H9 (cell line): ENCODE results near the gene S100P. TPM values are rescaled to one million over a fixed set of nuclear protein-coding genes. Genes with fewer than 3 reads are reported as not detected.

Experiments used
- DNase-seq: peaks from one replicate; pipeline ENCODE4 v3.0.0-alpha.2; 2017
- H2AFZ ChIP-seq: one replicate; pipeline ENCODE4 v1.6.1; 2013; ENCODE audit warnings: mild to moderate bottlenecking, low read length, control low read depth, moderate library complexity
- H2AK5ac ChIP-seq: 2 replicates; pipeline ENCODE4 v1.6.1; 2013; ENCODE audit warnings: low read length, control low read depth, mixed read lengths; ENCODE audit not compliant: insufficient read length
- H2BK120ac ChIP-seq: one replicate; pipeline ENCODE4 v1.6.1; 2013; ENCODE audit warnings: low read depth, mild to moderate bottlenecking, low read length, control low read depth, inconsistent platforms; ENCODE audit not compliant: poor library complexity, severe bottlenecking
- H2BK12ac ChIP-seq: 2 replicates; pipeline ENCODE4 v1.6.1; 2013; ENCODE audit warnings: low read length, control low read depth, mixed read lengths, low read depth; ENCODE audit not compliant: insufficient read length
- H2BK15ac ChIP-seq: 2 replicates; pipeline ENCODE4 v1.6.1; 2013; ENCODE audit warnings: low read depth, low read length, control low read depth
- H2BK20ac ChIP-seq: one replicate; pipeline ENCODE4 v1.6.1; 2013; ENCODE audit warnings: low read depth, mild to moderate bottlenecking, low read length, control low read depth, inconsistent platforms; ENCODE audit not compliant: poor library complexity, severe bottlenecking
- H2BK5ac ChIP-seq: 2 replicates; pipeline ENCODE4 v1.6.1; 2013; ENCODE audit warnings: low read length, control low read depth, mixed read lengths; ENCODE audit not compliant: insufficient read length
- H3K14ac ChIP-seq: 2 replicates; pipeline ENCODE4 v1.6.1; 2013; ENCODE audit warnings: low read length, control low read depth; ENCODE audit not compliant: insufficient read depth
- H3K18ac ChIP-seq: 2 replicates; pipeline ENCODE4 v1.6.1; 2013; ENCODE audit warnings: low read depth, mild to moderate bottlenecking, mixed read lengths, low read length, control low read depth; ENCODE audit not compliant: insufficient read length
- H3K23ac ChIP-seq: 2 replicates; pipeline ENCODE4 v1.6.1; 2013; ENCODE audit warnings: low read length, control low read depth, mixed read lengths, low read depth; ENCODE audit not compliant: insufficient read length
- H3K23me2 ChIP-seq: 2 replicates; pipeline ENCODE4 v1.6.1; 2013; ENCODE audit warnings: low read depth, mild to moderate bottlenecking, mixed read lengths, low read length, control low read depth; ENCODE audit not compliant: insufficient read length, poor library complexity, severe bottlenecking
- H3K27ac ChIP-seq: 2 replicates; pipeline ENCODE4 v1.5.1; 2013; ENCODE audit warnings: low read length, control low read depth, mixed read lengths, low read depth; ENCODE audit not compliant: insufficient read length
- H3K27me3 ChIP-seq: 2 replicates; pipeline ENCODE4 v1.6.1; 2013; ENCODE audit warnings: low read length, control low read depth, inconsistent platforms; ENCODE audit not compliant: insufficient read depth
- H3K4ac ChIP-seq: 2 replicates; pipeline ENCODE4 v1.6.1; 2013; ENCODE audit warnings: low read depth, mild to moderate bottlenecking, control low read depth, inconsistent platforms, low read length, moderate library complexity
- H3K4me1 ChIP-seq: 2 replicates; pipeline ENCODE4 v1.6.1; 2013; ENCODE audit warnings: low read length, control low read depth, inconsistent platforms; ENCODE audit not compliant: insufficient read depth
- H3K4me2 ChIP-seq: 2 replicates; pipeline ENCODE4 v1.6.1; 2013; ENCODE audit warnings: low read length, control low read depth, mixed read lengths; ENCODE audit not compliant: insufficient read length, insufficient read depth
- H3K56ac ChIP-seq: 2 replicates; pipeline ENCODE4 v1.6.1; 2013; ENCODE audit warnings: low read depth, mild to moderate bottlenecking, mixed read lengths, low read length, control low read depth; ENCODE audit not compliant: insufficient read length
- H3K79me1 ChIP-seq: 2 replicates; pipeline ENCODE4 v1.6.1; 2013; ENCODE audit warnings: low read depth, mild to moderate bottlenecking, moderate library complexity, low read length, control low read depth, inconsistent platforms; ENCODE audit not compliant: insufficient read depth, poor library complexity, severe bottlenecking
- H3K79me2 ChIP-seq: 2 replicates; pipeline ENCODE4 v1.6.1; 2013; ENCODE audit warnings: low read length, control low read depth, inconsistent platforms; ENCODE audit not compliant: insufficient read depth
- H3K9ac ChIP-seq: 2 replicates; pipeline ENCODE4 v1.6.1; 2013; ENCODE audit warnings: low read length, control low read depth, mixed read lengths; ENCODE audit not compliant: insufficient read length; ENCODE audit errors: extremely low read depth
- H3K9me3 ChIP-seq: one replicate; pipeline ENCODE4 v1.6.1; 2013; ENCODE audit warnings: low read depth, low read length, inconsistent platforms; ENCODE audit not compliant: control insufficient read depth
- H3T11ph ChIP-seq: one replicate; pipeline ENCODE4 v1.6.1; 2013; ENCODE audit warnings: mild to moderate bottlenecking, low read length, control low read depth, inconsistent platforms
- H4K20me1 ChIP-seq: one replicate; pipeline ENCODE4 v1.6.1; 2013; ENCODE audit not compliant: control insufficient read depth, insufficient read length, insufficient read depth
- H4K5ac ChIP-seq: 2 replicates; pipeline ENCODE4 v1.6.1; 2013; ENCODE audit warnings: low read depth, mild to moderate bottlenecking, mixed read lengths, low read length, control low read depth; ENCODE audit not compliant: insufficient read length
- H4K8ac ChIP-seq: replicated peaks from 2 replicates; pipeline ENCODE4 v1.6.1; 2013; ENCODE audit warnings: low read length, control low read depth, mixed read lengths, low read depth; ENCODE audit not compliant: insufficient read length
- H4K91ac ChIP-seq: 2 replicates; pipeline ENCODE4 v1.6.1; 2013; ENCODE audit warnings: low read depth, mild to moderate bottlenecking, moderate library complexity, mixed read lengths, low read length, control low read depth; ENCODE audit not compliant: insufficient read length
- H3K27ac Mint-ChIP-seq, 3 experiments: 2 replicates in 2 of 3; 3 replicates in 1 of 3; pipeline ENCODE4 v1.8.0; 2020 to 2021; ENCODE audit warnings: mixed read lengths in 3 of 3, mild to moderate bottlenecking in 1 of 3, moderate library complexity in 1 of 3
- H3K27me3 Mint-ChIP-seq: 2 replicates; pipeline ENCODE4 v1.8.0; 2021; ENCODE audit warnings: low read depth, mild to moderate bottlenecking, moderate library complexity, mixed read lengths
- H3K36me3 Mint-ChIP-seq, 3 experiments: 2 replicates in 2 of 3; 3 replicates in 1 of 3; pipeline ENCODE4 v1.8.0; 2020 to 2021; ENCODE audit warnings: low read depth in 3 of 3, mixed read lengths in 3 of 3; ENCODE audit not compliant: insufficient read depth in 1 of 3
- H3K4me1 Mint-ChIP-seq, 2 experiments: 2 replicates each; pipeline ENCODE4 v1.8.0; 2020; ENCODE audit warnings: mixed read lengths in 2 of 2
- H3K4me3 Mint-ChIP-seq, 2 experiments: 2 replicates in 1 of 2; 3 replicates in 1 of 2; pipeline ENCODE4 v1.8.0; 2020 to 2021; ENCODE audit warnings: mild to moderate bottlenecking in 2 of 2, mixed read lengths in 2 of 2, moderate library complexity in 1 of 2
- H3K9me3 Mint-ChIP-seq, 2 experiments: 2 replicates in 1 of 2; 3 replicates in 1 of 2; pipeline ENCODE4 v1.8.0; 2020; ENCODE audit warnings: mild to moderate bottlenecking in 2 of 2, mixed read lengths in 2 of 2, moderate library complexity in 1 of 2
- WGBS: extraction: QIAGEN DNeasy Blood & Tissue Kit; methylation state at CpG from one replicate; pipeline ENCODE4 v1.1.7; 2013; ENCODE audit warnings: missing lambda C conversion rate, low lambda C conversion rate, mixed read lengths; ENCODE audit not compliant: insufficient read length; ENCODE audit errors: extremely low coverage; 5-methylcytosine and 5-hydroxymethylcytosine counted together
- total RNA-seq: library from RNA; stranded (reverse); gene quantifications from 2 replicates; pipeline ENCODE4 v1.2.1, GENCODE V29; 2021
- TF ChIP-seq, protein P1 (sequence below): fragments of 200-600 bp; sonication (generic); conservative IDR thresholded peaks from 3 replicates; pipeline ENCODE4 v1.8.0; 2021; ENCODE audit warnings: antibody characterized with exemption, mild to moderate bottlenecking

Gene S100P
- total RNA-seq, 1 experiment from 2014 or later = not detected

DNA sequence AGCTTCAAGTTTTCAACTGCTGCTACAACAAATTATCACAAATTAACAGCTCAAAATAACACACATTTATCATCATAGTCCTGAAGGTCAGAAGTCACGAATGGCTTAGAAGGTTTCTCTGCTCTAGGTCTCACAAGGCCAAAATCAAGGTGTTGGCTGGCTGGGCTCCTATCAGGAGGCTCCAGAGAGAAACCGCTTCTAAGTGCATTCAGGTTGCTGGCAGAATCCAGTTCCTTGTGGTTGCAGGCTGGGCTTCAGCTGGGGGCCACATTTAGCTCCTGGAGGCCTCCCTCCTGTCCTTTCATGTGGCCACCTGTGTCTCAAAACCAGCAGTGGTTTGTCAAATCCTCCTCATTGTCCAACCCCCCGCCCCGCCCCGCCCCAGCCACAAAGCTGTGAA, 37.8 kb upstream of the S100P start:
- Histone ChIP-seq H3K4me2 (no peak overlapping the region), H4K20me1 (no peaks in the 10 kb centered on the region), H3K9me3 (no peaks in the 10 kb centered on the region), H2BK15ac (no peak overlapping the region), H4K5ac (no peak overlapping the region), H2BK120ac (no peak overlapping the region), H3T11ph (no peak overlapping the region), H2BK12ac (no peak overlapping the region), H2AFZ (no peak overlapping the region), H3K23me2 (peaks cover 3% of the 10 kb centered on the region), H2BK5ac (no peak overlapping the region), H3K4me1 (no peaks in the 10 kb centered on the region), H3K27ac (no peak overlapping the region), H3K18ac (no peak overlapping the region), H3K4ac (no peak overlapping the region), H3K79me2 (no peaks in the 10 kb centered on the region), H3K9ac (no peak overlapping the region), H4K8ac (no peak overlapping the region), H3K27me3 (no peaks in the 10 kb centered on the region; the same call in 1 of the 2 replicates), H2BK20ac (no peak overlapping the region), H3K79me1 (no peaks in the 10 kb centered on the region), H3K23ac (no peak overlapping the region), H3K14ac (no peak overlapping the region), H2AK5ac (no peak overlapping the region), H4K91ac (no peak overlapping the region), H3K56ac (no peak overlapping the region)
- no peak overlapping the region for H3K4me3 Mint-ChIP-seq
- DNase-seq = no peak
- peaks cover 0 to 10% of the 10 kb centered on the region in 2 experiments; a peak in 1 of 4 replicates for H3K4me1 Mint-ChIP-seq
- H3K9me3 Mint-ChIP-seq = peaks cover 4% of the 10 kb centered on the region in 2 experiments; a peak in 1 of 5 replicates
- TF ChIP-seq, protein P1, sequence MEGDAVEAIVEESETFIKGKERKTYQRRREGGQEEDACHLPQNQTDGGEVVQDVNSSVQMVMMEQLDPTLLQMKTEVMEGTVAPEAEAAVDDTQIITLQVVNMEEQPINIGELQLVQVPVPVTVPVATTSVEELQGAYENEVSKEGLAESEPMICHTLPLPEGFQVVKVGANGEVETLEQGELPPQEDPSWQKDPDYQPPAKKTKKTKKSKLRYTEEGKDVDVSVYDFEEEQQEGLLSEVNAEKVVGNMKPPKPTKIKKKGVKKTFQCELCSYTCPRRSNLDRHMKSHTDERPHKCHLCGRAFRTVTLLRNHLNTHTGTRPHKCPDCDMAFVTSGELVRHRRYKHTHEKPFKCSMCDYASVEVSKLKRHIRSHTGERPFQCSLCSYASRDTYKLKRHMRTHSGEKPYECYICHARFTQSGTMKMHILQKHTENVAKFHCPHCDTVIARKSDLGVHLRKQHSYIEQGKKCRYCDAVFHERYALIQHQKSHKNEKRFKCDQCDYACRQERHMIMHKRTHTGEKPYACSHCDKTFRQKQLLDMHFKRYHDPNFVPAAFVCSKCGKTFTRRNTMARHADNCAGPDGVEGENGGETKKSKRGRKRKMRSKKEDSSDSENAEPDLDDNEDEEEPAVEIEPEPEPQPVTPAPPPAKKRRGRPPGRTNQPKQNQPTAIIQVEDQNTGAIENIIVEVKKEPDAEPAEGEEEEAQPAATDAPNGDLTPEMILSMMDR = no peak
- H3K36me3 Mint-ChIP-seq = no peaks in the 10 kb centered on the region
- peaks cover 32% of the 10 kb centered on the region for H3K27me3 Mint-ChIP-seq
- H3K27ac Mint-ChIP-seq = no peak overlapping the region
- no CpG with 5 or more reads among the region's 5 CpGs for WGBS
